MM.1S (cell line): ENCODE measurements around the gene CAST.

Experiments
- CTCF ChIP-seq: fragments of 300-600 bp; sonication (generic); IDR thresholded peaks from 2 replicates; pipeline ENCODE4 v1.5.1; 2016; ENCODE audit warnings: antibody characterized with exemption, low read length, mixed read lengths
- EZH2 ChIP-seq: fragments of 300-600 bp; sonication (generic); optimal IDR thresholded peaks from 2 replicates; pipeline ENCODE3; 2017; ENCODE audit warnings: low read depth, mild to moderate bottlenecking, antibody characterized with exemption, low read length, mixed read lengths

- TF ChIP-seq CTCF: no peak
- no peak for TF ChIP-seq EZH2
Measured at GRCh38 chr5:96668725-96669124, 6.5 kb downstream of the CAST start.
